ENCODE measurements around the gene TMTC4. TPM values are rescaled to one million over a fixed set of nuclear protein-coding genes. Genes with fewer than 3 reads are reported as not detected.

Gene TMTC4
- total and polyA plus RNA-seq, 2 donors from 2014 or later: 10.5 to 15.1 TPM

GRCh38 chr13:100674872-100675660 lies 471 bp upstream of the TMTC4 start:
- TF ChIP-seq, protein P1, sequence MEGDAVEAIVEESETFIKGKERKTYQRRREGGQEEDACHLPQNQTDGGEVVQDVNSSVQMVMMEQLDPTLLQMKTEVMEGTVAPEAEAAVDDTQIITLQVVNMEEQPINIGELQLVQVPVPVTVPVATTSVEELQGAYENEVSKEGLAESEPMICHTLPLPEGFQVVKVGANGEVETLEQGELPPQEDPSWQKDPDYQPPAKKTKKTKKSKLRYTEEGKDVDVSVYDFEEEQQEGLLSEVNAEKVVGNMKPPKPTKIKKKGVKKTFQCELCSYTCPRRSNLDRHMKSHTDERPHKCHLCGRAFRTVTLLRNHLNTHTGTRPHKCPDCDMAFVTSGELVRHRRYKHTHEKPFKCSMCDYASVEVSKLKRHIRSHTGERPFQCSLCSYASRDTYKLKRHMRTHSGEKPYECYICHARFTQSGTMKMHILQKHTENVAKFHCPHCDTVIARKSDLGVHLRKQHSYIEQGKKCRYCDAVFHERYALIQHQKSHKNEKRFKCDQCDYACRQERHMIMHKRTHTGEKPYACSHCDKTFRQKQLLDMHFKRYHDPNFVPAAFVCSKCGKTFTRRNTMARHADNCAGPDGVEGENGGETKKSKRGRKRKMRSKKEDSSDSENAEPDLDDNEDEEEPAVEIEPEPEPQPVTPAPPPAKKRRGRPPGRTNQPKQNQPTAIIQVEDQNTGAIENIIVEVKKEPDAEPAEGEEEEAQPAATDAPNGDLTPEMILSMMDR (IDR thresholded peaks at IDR 0.05; ENCODE audit: borderline replicate concordance, extremely low read depth, insufficient read depth): peak; percentile 44

DNA sequence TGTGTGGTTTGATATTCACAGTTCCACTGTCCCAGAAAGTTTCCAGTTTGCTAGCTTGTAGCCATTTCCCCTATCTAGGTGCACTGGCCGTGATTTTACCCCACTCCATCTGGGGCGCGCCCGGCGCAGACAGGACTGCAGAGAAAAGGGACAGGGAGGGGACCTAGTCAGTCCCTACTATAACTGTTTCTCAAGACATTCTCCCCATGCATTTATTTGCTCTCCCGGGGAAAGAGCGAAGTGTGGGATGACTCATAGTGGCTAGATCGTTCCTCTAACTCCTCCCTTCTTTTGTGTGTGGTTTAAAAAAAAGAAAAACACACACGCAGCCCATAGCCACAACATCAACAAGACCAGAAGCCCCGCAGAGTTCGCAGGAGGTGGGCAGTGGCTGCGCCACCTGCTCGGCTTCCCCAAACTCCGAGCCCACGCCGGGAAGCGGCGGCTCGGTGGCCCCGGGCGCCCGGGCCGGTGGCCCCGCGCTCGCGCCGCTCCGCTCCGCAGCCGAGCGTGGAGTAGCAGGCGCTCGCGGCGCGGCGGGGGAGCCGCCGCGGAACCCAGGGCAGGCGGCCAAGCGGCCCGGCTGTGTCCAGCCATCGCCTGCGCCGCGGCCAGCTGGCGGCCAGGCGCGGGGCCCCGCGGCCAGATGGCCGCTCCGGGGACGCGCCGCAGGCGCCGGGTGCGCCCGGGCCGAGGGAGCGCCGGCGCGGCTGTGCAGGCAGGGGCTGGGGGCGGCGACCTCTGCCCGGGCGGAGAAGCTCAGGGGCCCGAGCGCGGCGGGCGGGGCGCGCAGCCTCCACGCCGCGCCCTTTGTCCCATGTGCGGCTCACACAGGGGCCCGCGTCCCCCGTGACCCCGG lies 653 bp downstream of the TMTC4 start:
- FAIRE-seq: no peak
- H3K4me1 ChIP-seq (ENCODE audit: control insufficient read depth in 2 of 3, insufficient read depth in 2 of 3, low read depth in 1 of 3, low read length in 3 of 3): peaks cover 0 to 9% (median 0%) of the 10 kb centered on the region in 3 donors
- peak; percentile 50 to 78 (median 73) for DNase-seq
- H3K4me3 ChIP-seq (ENCODE audit: low read length in 3 of 3): peak overlapping the region; percentile 43 to 75 (median 60)
- intact Hi-C loops (cut with DNase I): no loop called here
- H3K36me3 ChIP-seq (ENCODE audit: control insufficient read depth in 2 of 3, insufficient read depth in 3 of 3, low read length in 3 of 3): no peaks in the 10 kb centered on the region
- peak overlapping the region; percentile 56 to 72 for H3K27ac ChIP-seq (ENCODE audit: low read depth in 2 of 2, low read length in 2 of 2)
- TF ChIP-seq, protein P1 (IDR thresholded peaks at IDR 0.05; ENCODE audit: borderline replicate concordance, extremely low read depth, insufficient read depth): no peak
- no peaks in the 10 kb centered on the region for H3K27me3 ChIP-seq (ENCODE audit: control insufficient read depth, insufficient read depth, low read length)
- no peaks in the 10 kb centered on the region for H3K9me3 ChIP-seq (ENCODE audit: control insufficient read depth in 2 of 3, insufficient read depth in 1 of 3, low read length in 3 of 3)
- H3K9ac ChIP-seq (ENCODE audit: low read length in 3 of 3): peak overlapping the region; percentile 0 to 75 (median 37)

More at GRCh38 chr13:100674872-100675660, 471 bp upstream of the TMTC4 start:
- Histone ChIP-seq H3K9me3 (ENCODE audit: control insufficient read depth in 2 of 3, insufficient read depth in 1 of 3, low read length in 3 of 3) (no peaks in the 10 kb centered on the region), H3K4me3 (ENCODE audit: low read length in 3 of 3) (peak overlapping the region; percentile 83 to 91 (median 91)), H3K27ac (ENCODE audit: low read depth in 2 of 2, low read length in 2 of 2) (peak overlapping the region; percentile 57 to 82), H3K36me3 (ENCODE audit: control insufficient read depth in 2 of 3, insufficient read depth in 3 of 3, low read length in 3 of 3) (no peaks in the 10 kb centered on the region), H3K9ac (ENCODE audit: low read length in 3 of 3) (peak overlapping the region; percentile 42 to 83 (median 77)), H3K4me1 (ENCODE audit: control insufficient read depth in 2 of 3, insufficient read depth in 2 of 3, low read depth in 1 of 3, low read length in 3 of 3) (peaks cover 0 to 9% (median 0%) of the 10 kb centered on the region in 3 donors), H3K27me3 (ENCODE audit: control insufficient read depth, insufficient read depth, low read length) (no peaks in the 10 kb centered on the region)
- intact Hi-C loops (cut with DNase I): no loop called here
- DNase-seq (peak; percentile 99 to 100 (median 100)), FAIRE-seq (no peak)

DNA sequence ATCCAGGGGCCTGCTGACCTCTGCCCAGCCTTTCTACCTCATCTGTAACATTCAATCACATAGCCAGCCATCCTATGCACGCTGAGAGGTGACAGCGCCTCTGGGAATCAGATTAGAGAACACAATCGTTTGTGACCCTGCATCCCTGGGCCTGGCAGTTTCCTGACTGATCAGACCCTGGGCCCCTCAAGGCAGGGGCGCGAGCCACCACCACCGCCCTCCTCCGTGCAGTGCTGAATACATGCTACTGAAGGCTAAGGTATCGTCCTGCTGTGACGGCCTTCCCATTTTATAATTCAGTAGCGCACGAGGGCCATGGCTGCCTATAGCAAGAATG lies 1.3 kb downstream of the TMTC4 start:
- intact Hi-C loops (cut with DNase I): no loop called here
- Histone ChIP-seq H3K9me3 (ENCODE audit: control insufficient read depth in 2 of 3, insufficient read depth in 1 of 3, low read length in 3 of 3) (no peaks in the 10 kb centered on the region), H3K36me3 (ENCODE audit: control insufficient read depth in 2 of 3, insufficient read depth in 3 of 3, low read length in 3 of 3) (peaks cover 0 to under 1% (median 0%) of the 10 kb centered on the region in 3 donors), H3K27me3 (ENCODE audit: control insufficient read depth, insufficient read depth, low read length) (no peaks in the 10 kb centered on the region), H3K27ac (ENCODE audit: low read depth in 2 of 2, low read length in 2 of 2) (peak overlapping the region in 1 of 2 donors; percentile 9), H3K4me1 (ENCODE audit: control insufficient read depth in 2 of 3, insufficient read depth in 2 of 3, low read depth in 1 of 3, low read length in 3 of 3) (peaks cover 0 to 9% (median 0%) of the 10 kb centered on the region in 3 donors), H3K4me3 (ENCODE audit: low read length in 3 of 3) (peak overlapping the region; percentile 43 to 75 (median 60)), H3K9ac (ENCODE audit: low read length in 3 of 3) (peak overlapping the region; percentile 0 to 75 (median 37))
- FAIRE-seq: no peak
- peak in 3 of 5 donors; percentile 40 to 69 (median 68) for DNase-seq
- TF ChIP-seq, protein P1 (IDR thresholded peaks at IDR 0.05; ENCODE audit: borderline replicate concordance, extremely low read depth, insufficient read depth): no peak
